CD14-positive monocyte (primary cell): Measurements from ENCODE around the gene DNAJC12. TPM values are rescaled to one million over a fixed set of nuclear protein-coding genes. Genes with fewer than 3 reads are reported as not detected.

ENCODE experiments used
- DNase-seq, 3 donors: peaks; one replicate each; pipeline ENCODE4 v3.0.0-alpha.2; 2011 to 2022
- H2AFZ ChIP-seq: 2 replicates; pipeline ENCODE4 v1.6.0; 2012; ENCODE audit warnings: mild to moderate bottlenecking, low read depth, low read length, inconsistent platforms; ENCODE audit not compliant: insufficient read depth, poor library complexity, severe bottlenecking
- H3K27ac ChIP-seq, 2 donors: 1 replicate in 1 of 2; 2 replicates in 1 of 2; pipeline ENCODE4 v1.5.1; 2012 to 2013; ENCODE audit warnings: low read length in 2 of 2, control low read depth in 1 of 2, inconsistent platforms in 1 of 2, low read depth in 1 of 2, mild to moderate bottlenecking in 1 of 2
- H3K27me3 ChIP-seq, 2 donors: one replicate each; pipeline versions ENCODE4 v1.6.0 to v1.6.1; 2011 to 2013; ENCODE audit warnings: low read length in 2 of 2; ENCODE audit not compliant: control insufficient read depth in 2 of 2, insufficient read depth in 2 of 2
- H3K36me3 ChIP-seq, 2 donors: replicated peaks in 1 of 2; 1 replicate in 1 of 2; 2 replicates in 1 of 2; pipeline versions ENCODE4 v1.5.1 to v1.6.1; 2012 to 2013; ENCODE audit warnings: low read length in 2 of 2, control low read depth in 1 of 2, inconsistent platforms in 1 of 2, mild to moderate bottlenecking in 1 of 2; ENCODE audit not compliant: insufficient read depth in 2 of 2, control insufficient read depth in 1 of 2
- H3K4me1 ChIP-seq, 2 donors: 1 replicate in 1 of 2; 2 replicates in 1 of 2; pipeline versions ENCODE4 v1.5.1 to v1.6.1; 2012 to 2013; ENCODE audit warnings: low read length in 2 of 2, control low read depth in 1 of 2, inconsistent platforms in 1 of 2, mild to moderate bottlenecking in 1 of 2, moderate library complexity in 1 of 2; ENCODE audit not compliant: insufficient read depth in 2 of 2, control insufficient read depth in 1 of 2
- H3K4me2 ChIP-seq: replicated peaks from 2 replicates; pipeline ENCODE3; 2012; ENCODE audit warnings: low read length, moderate library complexity, mild to moderate bottlenecking; ENCODE audit not compliant: poor library complexity, severe bottlenecking; ENCODE audit errors: extremely low read depth
- H3K4me3 ChIP-seq, 3 experiments: fragments of 200-600 bp in 1 of 3; sonication (generic) in 1 of 3; replicated peaks in 1 of 3; 1 replicate in 2 of 3; 2 replicates in 1 of 3; pipeline ENCODE4 v1.5.1; 2011 to 2013; ENCODE audit warnings: low read length in 3 of 3, mild to moderate bottlenecking in 3 of 3, control low read depth in 2 of 3, low read depth in 2 of 3, inconsistent platforms in 1 of 3, moderate library complexity in 1 of 3
- H3K79me2 ChIP-seq: 2 replicates; pipeline ENCODE4 v1.6.0; 2012; ENCODE audit warnings: mild to moderate bottlenecking, control low read depth, inconsistent platforms, low read length, moderate library complexity; ENCODE audit not compliant: insufficient read depth
- H3K9ac ChIP-seq: 2 replicates; pipeline ENCODE4 v1.6.0; 2017; ENCODE audit warnings: low read length, mild to moderate bottlenecking; ENCODE audit not compliant: insufficient read depth, poor library complexity, severe bottlenecking
- H3K9me3 ChIP-seq, 2 donors: replicated peaks in 1 of 2; 1 replicate in 1 of 2; 2 replicates in 1 of 2; pipeline versions ENCODE4 v1.5.1 to v1.6.1; 2012 to 2013; ENCODE audit warnings: low read length in 2 of 2, control low read depth in 1 of 2; ENCODE audit not compliant: control insufficient read depth in 1 of 2, insufficient read depth in 1 of 2
- H4K20me1 ChIP-seq: 2 replicates; pipeline ENCODE4 v1.6.0; 2012; ENCODE audit warnings: mild to moderate bottlenecking, low read length, control low read depth, moderate library complexity; ENCODE audit not compliant: insufficient read depth
- H3K27ac Mint-ChIP-seq, 7 donors: one replicate each; pipeline ENCODE4 v1.8.0; 2020; ENCODE audit warnings: mild to moderate bottlenecking in 7 of 7, mixed read lengths in 7 of 7, moderate library complexity in 6 of 7, inconsistent platforms in 2 of 7
- H3K27me3 Mint-ChIP-seq, 3 donors: one replicate each; pipeline ENCODE4 v1.8.0; 2021 to 2022; ENCODE audit warnings: low read depth in 3 of 3, mild to moderate bottlenecking in 3 of 3, mixed read lengths in 3 of 3, moderate library complexity in 3 of 3, inconsistent platforms in 1 of 3
- H3K36me3 Mint-ChIP-seq, 2 donors: one replicate each; pipeline ENCODE4 v1.8.0; 2020; ENCODE audit warnings: mixed read lengths in 2 of 2, inconsistent platforms in 1 of 2, mild to moderate bottlenecking in 1 of 2
- H3K4me1 Mint-ChIP-seq: one replicate; pipeline ENCODE4 v1.8.0; 2020; ENCODE audit warnings: mild to moderate bottlenecking, mixed read lengths
- H3K4me3 Mint-ChIP-seq, 2 donors: one replicate each; pipeline ENCODE4 v1.8.0; 2020; ENCODE audit warnings: mild to moderate bottlenecking in 2 of 2, mixed read lengths in 2 of 2, moderate library complexity in 1 of 2
- H3K9me3 Mint-ChIP-seq, 7 donors: one replicate each; pipeline ENCODE4 v1.8.0; 2020 to 2022; ENCODE audit warnings: mixed read lengths in 7 of 7, mild to moderate bottlenecking in 6 of 7, moderate library complexity in 6 of 7, inconsistent platforms in 2 of 7
- WGBS: methylation state at CpG from one replicate; pipeline ENCODE4 v1.1.5; 2013; ENCODE audit warnings: missing lambda C conversion rate; ENCODE audit not compliant: insufficient coverage; 5-methylcytosine and 5-hydroxymethylcytosine counted together
- intact Hi-C, 2 donors: fragments of 100-400 bp; cut with micrococcal nuclease; formaldehyde crosslinking; loops; one replicate each; pipeline versions ENCODE4 v1.15.0 to v1.15.1; 2023
- polyA plus RNA-seq, 3 donors: library from polyadenylated mRNA; depleted of rRNA in 1 of 3; unstranded in 2 of 3; stranded (reverse) in 1 of 3; fragments of 300-500 nt in 2 of 3; fragments of >200 nt in 1 of 3; fragmentation: Illumina TruSeq in 2 of 3; gene quantifications; 1 replicate in 2 of 3; 2 replicates in 1 of 3; pipeline ENCODE4 v1.2.3, GENCODE V29; 2012 to 2021
- TF ChIP-seq, protein P1 (sequence below): fragments of 200-600 bp; IDR thresholded peaks from one replicate; pipeline ENCODE4 v1.8.0; 2022; ENCODE audit warnings: antibody characterized with exemption, mild to moderate bottlenecking

DNAJC12 gene
- polyA plus RNA-seq, 3 donors: not detected

DNA sequence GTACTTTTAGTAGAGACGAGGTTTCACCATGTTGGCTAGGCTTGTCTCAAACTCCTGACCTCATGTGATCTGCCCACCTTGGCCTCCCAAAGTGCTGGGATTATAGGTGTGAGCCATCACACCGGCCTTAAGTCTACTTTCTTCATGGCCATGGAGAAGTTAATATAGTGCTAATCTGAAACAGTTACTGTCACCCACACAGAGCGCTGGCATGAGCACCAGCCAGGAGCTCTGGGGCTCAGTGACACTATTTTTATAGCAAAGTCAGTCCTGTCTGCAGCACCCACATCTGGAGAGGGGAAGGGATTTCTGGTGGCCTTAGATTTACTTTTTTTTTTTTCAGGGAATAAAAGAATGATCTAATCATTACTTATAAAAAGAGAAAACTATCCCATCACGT lies 21.3 kb downstream of the DNAJC12 start:
- no peaks in the 10 kb centered on the region for H3K36me3 ChIP-seq
- no peaks in the 10 kb centered on the region for H3K27me3 ChIP-seq
- H3K4me1 ChIP-seq: no peaks in the 10 kb centered on the region
- no peak overlapping the region for H2AFZ ChIP-seq
- Mint-ChIP-seq H3K4me1 (no peaks in the 10 kb centered on the region), H3K4me3 (no peak overlapping the region), H3K36me3 (no peaks in the 10 kb centered on the region), H3K27ac (peak overlapping the region in 4 of 7 donors; percentile 2 to 80 (median 32)), H3K9me3 (peaks cover 0 to 4% (median 0%) of the 10 kb centered on the region in 7 donors), H3K27me3 (peaks cover 0 to 2% (median 2%) of the 10 kb centered on the region in 3 donors)
- H3K9ac ChIP-seq: no peak overlapping the region
- DNase-seq: no peak
- no peak overlapping the region for H3K4me3 ChIP-seq
- no peaks in the 10 kb centered on the region for H4K20me1 ChIP-seq
- TF ChIP-seq, protein P1, sequence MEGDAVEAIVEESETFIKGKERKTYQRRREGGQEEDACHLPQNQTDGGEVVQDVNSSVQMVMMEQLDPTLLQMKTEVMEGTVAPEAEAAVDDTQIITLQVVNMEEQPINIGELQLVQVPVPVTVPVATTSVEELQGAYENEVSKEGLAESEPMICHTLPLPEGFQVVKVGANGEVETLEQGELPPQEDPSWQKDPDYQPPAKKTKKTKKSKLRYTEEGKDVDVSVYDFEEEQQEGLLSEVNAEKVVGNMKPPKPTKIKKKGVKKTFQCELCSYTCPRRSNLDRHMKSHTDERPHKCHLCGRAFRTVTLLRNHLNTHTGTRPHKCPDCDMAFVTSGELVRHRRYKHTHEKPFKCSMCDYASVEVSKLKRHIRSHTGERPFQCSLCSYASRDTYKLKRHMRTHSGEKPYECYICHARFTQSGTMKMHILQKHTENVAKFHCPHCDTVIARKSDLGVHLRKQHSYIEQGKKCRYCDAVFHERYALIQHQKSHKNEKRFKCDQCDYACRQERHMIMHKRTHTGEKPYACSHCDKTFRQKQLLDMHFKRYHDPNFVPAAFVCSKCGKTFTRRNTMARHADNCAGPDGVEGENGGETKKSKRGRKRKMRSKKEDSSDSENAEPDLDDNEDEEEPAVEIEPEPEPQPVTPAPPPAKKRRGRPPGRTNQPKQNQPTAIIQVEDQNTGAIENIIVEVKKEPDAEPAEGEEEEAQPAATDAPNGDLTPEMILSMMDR: no peak
- H3K27ac ChIP-seq: no peak overlapping the region
- H3K9me3 ChIP-seq: no peaks in the 10 kb centered on the region
- no peak overlapping the region for H3K4me2 ChIP-seq
- 67% methylated on average over 1 of the region's 4 CpGs for WGBS
- no peaks in the 10 kb centered on the region for H3K79me2 ChIP-seq
- intact Hi-C loops: no loop called here

DNA sequence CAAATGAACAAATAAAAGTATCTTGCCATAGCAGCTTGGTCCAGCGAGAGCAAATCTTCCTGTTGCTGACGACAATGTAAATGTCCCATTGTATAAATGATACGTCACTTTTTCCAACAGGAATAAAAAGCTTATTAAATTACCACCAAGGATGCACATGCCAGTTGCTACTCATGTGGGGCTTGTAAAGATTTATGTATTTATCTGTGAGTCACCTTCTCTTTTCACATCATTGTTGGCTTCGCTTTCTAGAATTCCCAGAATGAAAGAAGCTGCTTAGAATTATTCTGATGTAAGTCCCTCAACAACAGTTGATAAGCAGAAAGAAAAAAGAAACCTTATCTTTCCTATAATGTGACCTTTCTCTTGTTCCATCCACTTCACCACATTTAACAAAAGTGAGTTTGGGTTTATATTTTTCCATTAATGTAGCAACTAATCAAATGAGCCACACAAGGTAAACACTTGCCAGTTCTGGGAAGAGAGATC lies 22.4 kb downstream of the DNAJC12 start:
- Histone ChIP-seq H3K79me2 (no peaks in the 10 kb centered on the region), H2AFZ (no peak overlapping the region), H3K4me2 (no peak overlapping the region), H3K9me3 (no peaks in the 10 kb centered on the region), H3K36me3 (no peaks in the 10 kb centered on the region), H3K9ac (no peak overlapping the region), H3K27me3 (no peaks in the 10 kb centered on the region), H3K27ac (no peak overlapping the region), H3K4me1 (no peaks in the 10 kb centered on the region), H3K4me3 (no peak overlapping the region), H4K20me1 (no peaks in the 10 kb centered on the region)
- no peaks in the 10 kb centered on the region for H3K4me1 Mint-ChIP-seq
- peaks cover 0 to 2% (median 2%) of the 10 kb centered on the region in 3 donors for H3K27me3 Mint-ChIP-seq
- no peak overlapping the region for H3K27ac Mint-ChIP-seq
- no CpG with 5 or more reads among the region's 4 CpGs for WGBS
- TF ChIP-seq, protein P1: no peak
- H3K4me3 Mint-ChIP-seq: no peak overlapping the region
- intact Hi-C loops: no loop called here
- no peak for DNase-seq
- H3K9me3 Mint-ChIP-seq: peaks cover 0 to 4% (median 0%) of the 10 kb centered on the region in 7 donors
- H3K36me3 Mint-ChIP-seq: no peaks in the 10 kb centered on the region
